NT2/D1 (cell line): ENCODE results near the gene SERINC5.

ENCODE experiments used
- DNase-seq: peaks from one replicate; pipeline ENCODE4 v3.0.0-alpha.2; 2011; ENCODE audit warnings: low read depth, low spot score
- H3K27me3 ChIP-seq: 2 replicates; pipeline ENCODE4 v1.6.0; 2011; ENCODE audit warnings: mild to moderate bottlenecking; ENCODE audit not compliant: insufficient read length, insufficient read depth
- H3K36me3 ChIP-seq: 2 replicates; pipeline ENCODE4 v1.6.1; 2011; ENCODE audit warnings: mild to moderate bottlenecking, low read length, mixed read lengths; ENCODE audit not compliant: insufficient read depth, insufficient read length
- H3K4me1 ChIP-seq: 2 replicates; pipeline ENCODE4 v1.5.1; 2011; ENCODE audit not compliant: insufficient read depth, insufficient read length
- H3K4me3 ChIP-seq: 2 replicates; pipeline ENCODE4 v1.5.1; 2011; ENCODE audit warnings: low read depth; ENCODE audit not compliant: insufficient read length
- H3K9ac ChIP-seq: 2 replicates; pipeline ENCODE4 v1.6.0; 2011; ENCODE audit warnings: low read depth; ENCODE audit not compliant: insufficient read length
- H3K9me3 ChIP-seq: 2 replicates; pipeline ENCODE4 v1.5.1; 2011; ENCODE audit warnings: mild to moderate bottlenecking, low read length; ENCODE audit not compliant: insufficient read depth
- SUZ12 ChIP-seq: IDR thresholded peaks from 2 replicates; pipeline ENCODE4 v1.6.1; 2011; ENCODE audit not compliant: insufficient read length, insufficient read depth; ENCODE audit errors: extremely low read depth
- YY1 ChIP-seq: IDR thresholded peaks from 2 replicates; pipeline ENCODE4 v1.6.1; 2011; ENCODE audit not compliant: insufficient read length, insufficient read depth
- ZNF274 ChIP-seq: IDR thresholded peaks from 2 replicates; pipeline ENCODE4 v1.6.1; 2011; ENCODE audit warnings: mild to moderate bottlenecking, low read depth, low read length

Gene SERINC5

GRCh38 chr5:80125022-80125961 is 130.6 kb downstream of the SERINC5 start:
- peaks cover 7% of the 10 kb centered on the region for H3K9me3 ChIP-seq
- no peak overlapping the region for H3K9ac ChIP-seq
- H3K4me1 ChIP-seq = no peaks in the 10 kb centered on the region
- DNase-seq = no peak
- H3K27me3 ChIP-seq = no peaks in the 10 kb centered on the region
- H3K4me3 ChIP-seq = no peak overlapping the region
- no peaks in the 10 kb centered on the region for H3K36me3 ChIP-seq
- TF ChIP-seq ZNF274 = no peak
- no peak for TF ChIP-seq YY1
- no peak for TF ChIP-seq SUZ12

GRCh38 chr5:80124121-80124918 is 131.5 kb downstream of the SERINC5 start:
- H3K9me3 ChIP-seq = peaks cover 7% of the 10 kb centered on the region
- TF ChIP-seq ZNF274 (no peak), YY1 (no peak), SUZ12 (no peak)
- no peaks in the 10 kb centered on the region for H3K4me1 ChIP-seq
- H3K9ac ChIP-seq = no peak overlapping the region
- no peak overlapping the region for H3K4me3 ChIP-seq
- no peaks in the 10 kb centered on the region for H3K27me3 ChIP-seq
- H3K36me3 ChIP-seq = no peaks in the 10 kb centered on the region
- no peak for DNase-seq

GRCh38 chr5:80122579-80122978 is 133.3 kb downstream of the SERINC5 start:
- Histone ChIP-seq H3K4me3 (no peak overlapping the region), H3K36me3 (no peaks in the 10 kb centered on the region), H3K9ac (no peak overlapping the region), H3K9me3 (peaks cover 7% of the 10 kb centered on the region), H3K27me3 (no peaks in the 10 kb centered on the region), H3K4me1 (no peaks in the 10 kb centered on the region)
- no peak for DNase-seq
- no peak for TF ChIP-seq SUZ12
- TF ChIP-seq ZNF274 = no peak
- no peak for TF ChIP-seq YY1

GRCh38 chr5:80119372-80119771 is 136.5 kb downstream of the SERINC5 start:
- Histone ChIP-seq H3K36me3 (no peaks in the 10 kb centered on the region), H3K4me1 (peaks cover 4% of the 10 kb centered on the region), H3K4me3 (no peak overlapping the region), H3K9me3 (peaks cover 7% of the 10 kb centered on the region; the same call in 1 of the 2 replicates), H3K9ac (no peak overlapping the region), H3K27me3 (no peaks in the 10 kb centered on the region)
- no peak for DNase-seq
- no peak for TF ChIP-seq ZNF274
- no peak for TF ChIP-seq YY1
- no peak for TF ChIP-seq SUZ12

- no peaks in the 10 kb centered on the region for H3K36me3 ChIP-seq
- no peak overlapping the region for H3K4me3 ChIP-seq
- no peak overlapping the region for H3K9ac ChIP-seq
- peaks cover 15% of the 10 kb centered on the region; the same call in 1 of the 2 replicates for H3K9me3 ChIP-seq
- no peaks in the 10 kb centered on the region for H3K27me3 ChIP-seq
- peaks cover 4% of the 10 kb centered on the region for H3K4me1 ChIP-seq
- TF ChIP-seq SUZ12 (no peak), ZNF274 (no peak), YY1 (no peak)
- no peak for DNase-seq
Measured at GRCh38 chr5:80117446-80117845, 138.4 kb downstream of the SERINC5 start.

- Histone ChIP-seq H3K9ac (no peak overlapping the region), H3K9me3 (peaks cover 15% of the 10 kb centered on the region; the same call in 1 of the 2 replicates), H3K36me3 (no peaks in the 10 kb centered on the region), H3K27me3 (no peaks in the 10 kb centered on the region), H3K4me1 (peaks cover 4% of the 10 kb centered on the region), H3K4me3 (no peak overlapping the region)
- TF ChIP-seq ZNF274 (no peak), YY1 (no peak), SUZ12 (no peak)
- no peak for DNase-seq
Measured at GRCh38 chr5:80116465-80116864, 139.4 kb downstream of the SERINC5 start.

GRCh38 chr5:80116000-80116399 is 139.8 kb downstream of the SERINC5 start:
- H3K4me3 ChIP-seq = no peak overlapping the region
- no peak for DNase-seq
- H3K36me3 ChIP-seq = no peaks in the 10 kb centered on the region
- H3K4me1 ChIP-seq = peaks cover 4% of the 10 kb centered on the region
- H3K9me3 ChIP-seq = peaks cover 15% of the 10 kb centered on the region; the same call in 1 of the 2 replicates
- TF ChIP-seq SUZ12 (no peak), YY1 (no peak), ZNF274 (no peak)
- H3K27me3 ChIP-seq = no peaks in the 10 kb centered on the region
- H3K9ac ChIP-seq = no peak overlapping the region
